CD14-positive monocyte (primary cell): ENCODE data around the gene TYROBP. TPM values are rescaled to one million over a fixed set of nuclear protein-coding genes. Genes with fewer than 3 reads are reported as not detected.

Source experiments
- DNase-seq, 3 donors: peaks; one replicate each; pipeline ENCODE4 v3.0.0-alpha.2; 2011 to 2022
- H2AFZ ChIP-seq: 2 replicates; pipeline ENCODE4 v1.6.0; 2012; ENCODE audit warnings: mild to moderate bottlenecking, low read depth, low read length, inconsistent platforms; ENCODE audit not compliant: insufficient read depth, poor library complexity, severe bottlenecking
- H3K27ac ChIP-seq, 2 donors: 1 replicate in 1 of 2; 2 replicates in 1 of 2; pipeline ENCODE4 v1.5.1; 2012 to 2013; ENCODE audit warnings: low read length in 2 of 2, control low read depth in 1 of 2, inconsistent platforms in 1 of 2, low read depth in 1 of 2, mild to moderate bottlenecking in 1 of 2
- H3K27me3 ChIP-seq, 2 donors: one replicate each; pipeline versions ENCODE4 v1.6.0 to v1.6.1; 2011 to 2013; ENCODE audit warnings: low read length in 2 of 2; ENCODE audit not compliant: control insufficient read depth in 2 of 2, insufficient read depth in 2 of 2
- H3K36me3 ChIP-seq, 2 donors: replicated peaks in 1 of 2; 1 replicate in 1 of 2; 2 replicates in 1 of 2; pipeline versions ENCODE4 v1.5.1 to v1.6.1; 2012 to 2013; ENCODE audit warnings: low read length in 2 of 2, control low read depth in 1 of 2, inconsistent platforms in 1 of 2, mild to moderate bottlenecking in 1 of 2; ENCODE audit not compliant: insufficient read depth in 2 of 2, control insufficient read depth in 1 of 2
- H3K4me1 ChIP-seq, 2 donors: 1 replicate in 1 of 2; 2 replicates in 1 of 2; pipeline versions ENCODE4 v1.5.1 to v1.6.1; 2012 to 2013; ENCODE audit warnings: low read length in 2 of 2, control low read depth in 1 of 2, inconsistent platforms in 1 of 2, mild to moderate bottlenecking in 1 of 2, moderate library complexity in 1 of 2; ENCODE audit not compliant: insufficient read depth in 2 of 2, control insufficient read depth in 1 of 2
- H3K4me2 ChIP-seq: replicated peaks from 2 replicates; pipeline ENCODE3; 2012; ENCODE audit warnings: low read length, moderate library complexity, mild to moderate bottlenecking; ENCODE audit not compliant: poor library complexity, severe bottlenecking; ENCODE audit errors: extremely low read depth
- H3K4me3 ChIP-seq, 3 experiments: fragments of 200-600 bp in 1 of 3; sonication (generic) in 1 of 3; replicated peaks in 1 of 3; 1 replicate in 2 of 3; 2 replicates in 1 of 3; pipeline ENCODE4 v1.5.1; 2011 to 2013; ENCODE audit warnings: low read length in 3 of 3, mild to moderate bottlenecking in 3 of 3, control low read depth in 2 of 3, low read depth in 2 of 3, inconsistent platforms in 1 of 3, moderate library complexity in 1 of 3
- H3K79me2 ChIP-seq: 2 replicates; pipeline ENCODE4 v1.6.0; 2012; ENCODE audit warnings: mild to moderate bottlenecking, control low read depth, inconsistent platforms, low read length, moderate library complexity; ENCODE audit not compliant: insufficient read depth
- H3K9ac ChIP-seq: 2 replicates; pipeline ENCODE4 v1.6.0; 2017; ENCODE audit warnings: low read length, mild to moderate bottlenecking; ENCODE audit not compliant: insufficient read depth, poor library complexity, severe bottlenecking
- H3K9me3 ChIP-seq, 2 donors: replicated peaks in 1 of 2; 1 replicate in 1 of 2; 2 replicates in 1 of 2; pipeline versions ENCODE4 v1.5.1 to v1.6.1; 2012 to 2013; ENCODE audit warnings: low read length in 2 of 2, control low read depth in 1 of 2; ENCODE audit not compliant: control insufficient read depth in 1 of 2, insufficient read depth in 1 of 2
- H4K20me1 ChIP-seq: 2 replicates; pipeline ENCODE4 v1.6.0; 2012; ENCODE audit warnings: mild to moderate bottlenecking, low read length, control low read depth, moderate library complexity; ENCODE audit not compliant: insufficient read depth
- H3K27ac Mint-ChIP-seq, 7 donors: one replicate each; pipeline ENCODE4 v1.8.0; 2020; ENCODE audit warnings: mild to moderate bottlenecking in 7 of 7, mixed read lengths in 7 of 7, moderate library complexity in 6 of 7, inconsistent platforms in 2 of 7
- H3K27me3 Mint-ChIP-seq, 3 donors: one replicate each; pipeline ENCODE4 v1.8.0; 2021 to 2022; ENCODE audit warnings: low read depth in 3 of 3, mild to moderate bottlenecking in 3 of 3, mixed read lengths in 3 of 3, moderate library complexity in 3 of 3, inconsistent platforms in 1 of 3
- H3K36me3 Mint-ChIP-seq, 2 donors: one replicate each; pipeline ENCODE4 v1.8.0; 2020; ENCODE audit warnings: mixed read lengths in 2 of 2, inconsistent platforms in 1 of 2, mild to moderate bottlenecking in 1 of 2
- H3K4me1 Mint-ChIP-seq: one replicate; pipeline ENCODE4 v1.8.0; 2020; ENCODE audit warnings: mild to moderate bottlenecking, mixed read lengths
- H3K4me3 Mint-ChIP-seq, 2 donors: one replicate each; pipeline ENCODE4 v1.8.0; 2020; ENCODE audit warnings: mild to moderate bottlenecking in 2 of 2, mixed read lengths in 2 of 2, moderate library complexity in 1 of 2
- H3K9me3 Mint-ChIP-seq, 7 donors: one replicate each; pipeline ENCODE4 v1.8.0; 2020 to 2022; ENCODE audit warnings: mixed read lengths in 7 of 7, mild to moderate bottlenecking in 6 of 7, moderate library complexity in 6 of 7, inconsistent platforms in 2 of 7
- CTCF ChIP-seq: fragments of 200-600 bp; IDR thresholded peaks from one replicate; pipeline ENCODE4 v1.8.0; 2022; ENCODE audit warnings: antibody characterized with exemption, mild to moderate bottlenecking
- WGBS: methylation state at CpG from one replicate; pipeline ENCODE4 v1.1.5; 2013; ENCODE audit warnings: missing lambda C conversion rate; ENCODE audit not compliant: insufficient coverage; 5-methylcytosine and 5-hydroxymethylcytosine counted together
- intact Hi-C, 2 donors: fragments of 100-400 bp; cut with micrococcal nuclease; formaldehyde crosslinking; loops; one replicate each; pipeline versions ENCODE4 v1.15.0 to v1.15.1; 2023
- polyA plus RNA-seq, 3 donors: library from polyadenylated mRNA; depleted of rRNA in 1 of 3; unstranded in 2 of 3; stranded (reverse) in 1 of 3; fragments of 300-500 nt in 2 of 3; fragments of >200 nt in 1 of 3; fragmentation: Illumina TruSeq in 2 of 3; gene quantifications; 1 replicate in 2 of 3; 2 replicates in 1 of 3; pipeline ENCODE4 v1.2.3, GENCODE V29; 2012 to 2021

Gene TYROBP
- polyA plus RNA-seq, 3 donors, result 3,224 to 6,141 (median 5,182) TPM

GRCh38 chr19:35913589-35913988, 5.5 kb upstream of the TYROBP start:
- TF ChIP-seq CTCF, result no peak

GRCh38 chr19:35911790-35912189, 3.7 kb upstream of the TYROBP start:
- no peak overlapping the region for H2AFZ ChIP-seq
- TF ChIP-seq CTCF, result no peak
- Mint-ChIP-seq H3K9me3 (peaks cover 0 to 2% (median 0%) of the 10 kb centered on the region in 7 donors), H3K4me3 (no peak overlapping the region), H3K27me3 (peaks cover 0 to 5% (median 0%) of the 10 kb centered on the region in 3 donors), H3K4me1 (peaks cover 72% of the 10 kb centered on the region), H3K27ac (peak overlapping the region; percentile 55 to 98 (median 90)), H3K36me3 (peaks cover 11 to 14% of the 10 kb centered on the region in 2 donors)
- H4K20me1 ChIP-seq, result no peaks in the 10 kb centered on the region
- no peak overlapping the region for H3K4me3 ChIP-seq
- H3K27me3 ChIP-seq, result no peaks in the 10 kb centered on the region
- WGBS, result 86% methylated on average over 1 of the region's 5 CpGs
- intact Hi-C loops, result loop anchor here in 1 of 2 donors (2.0 kb wide), 2 partner anchors 13 kb away; no protein-coding TSS in a partner anchor
- no peaks in the 10 kb centered on the region for H3K9me3 ChIP-seq
- H3K4me2 ChIP-seq, result no peak overlapping the region
- H3K9ac ChIP-seq, result no peak overlapping the region
- peaks cover 24% of the 10 kb centered on the region for H3K79me2 ChIP-seq
- peaks cover 4 to 10% of the 10 kb centered on the region in 2 donors for H3K36me3 ChIP-seq
- DNase-seq, result peak in 2 of 3 donors; percentile 26 to 53
- peak overlapping the region; percentile 59 to 73 for H3K27ac ChIP-seq
- H3K4me1 ChIP-seq, result peaks cover 77 to 96% of the 10 kb centered on the region in 2 donors

More at GRCh38 chr19:35913589-35913988, 5.5 kb upstream of the TYROBP start:
- Histone ChIP-seq H3K9ac (peak overlapping the region; percentile 36), H4K20me1 (no peaks in the 10 kb centered on the region), H3K4me2 (peak overlapping the region; percentile 12), H2AFZ (no peak overlapping the region), H3K4me1 (peaks cover 68 to 78% of the 10 kb centered on the region in 2 donors), H3K27me3 (no peaks in the 10 kb centered on the region), H3K27ac (peak overlapping the region; percentile 54 to 86), H3K79me2 (peaks cover 6% of the 10 kb centered on the region), H3K4me3 (no peak overlapping the region), H3K9me3 (no peaks in the 10 kb centered on the region), H3K36me3 (no peaks in the 10 kb centered on the region)
- 53% methylated on average over 3 of the region's 7 CpGs for WGBS
- H3K9me3 Mint-ChIP-seq, result peaks cover 0 to 2% (median 0%) of the 10 kb centered on the region in 7 donors
- H3K4me3 Mint-ChIP-seq, result no peak overlapping the region
- peaks cover 0 to 5% (median 0%) of the 10 kb centered on the region in 3 donors for H3K27me3 Mint-ChIP-seq
- peak; percentile 78 to 89 (median 87) for DNase-seq
- peaks cover 61% of the 10 kb centered on the region for H3K4me1 Mint-ChIP-seq
- peak overlapping the region; percentile 90 to 98 (median 96) for H3K27ac Mint-ChIP-seq
- no peaks in the 10 kb centered on the region for H3K36me3 Mint-ChIP-seq
- intact Hi-C loops, result loop anchor here in 1 of 2 donors (1.0 to 2.0 kb wide), 2 partner anchors 11 to 15 kb away; partner anchors contain the start of gene HCST
